Colonic mucosa (tissue), 4 donors: ENCODE data around the gene CRYGD. TPM values are rescaled to one million over a fixed set of nuclear protein-coding genes. Genes with fewer than 3 reads are reported as not detected.
"Not testable (repeated sequence)": the region's sequence is repeated elsewhere in the genome, so short reads cannot be mapped to it uniquely, and the experiment has no call there.

Experiments used
- DNase-seq: peaks from one replicate; pipeline ENCODE4 v3.0.0-alpha.2; 2020
- H3K27ac ChIP-seq: fragments of 200-600 bp; one replicate; pipeline ENCODE4 v1.8.0; 2021
- H3K27me3 ChIP-seq: fragments of 200-600 bp; one replicate; pipeline ENCODE4 v1.8.0; 2021
- H3K36me3 ChIP-seq: fragments of 200-600 bp; one replicate; pipeline ENCODE4 v1.8.0; 2021
- H3K4me1 ChIP-seq: fragments of 200-600 bp; one replicate; pipeline ENCODE4 v1.8.0; 2021; ENCODE audit warnings: mild to moderate bottlenecking
- H3K4me3 ChIP-seq: fragments of 200-600 bp; one replicate; pipeline ENCODE4 v1.8.0; 2021
- H3K9ac ChIP-seq, 2 donors: one replicate each; pipeline ENCODE4 v1.7.0; 2013; ENCODE audit warnings: control low read depth in 2 of 2, low read depth in 2 of 2, low read length in 2 of 2
- H3K9me3 ChIP-seq: fragments of 200-600 bp; one replicate; pipeline ENCODE4 v1.8.0; 2021
- CTCF ChIP-seq: fragments of 200-600 bp; IDR thresholded peaks from one replicate; pipeline ENCODE4 v1.8.0; 2022; ENCODE audit warnings: antibody characterized with exemption, mild to moderate bottlenecking
- intact Hi-C: fragments of 100-400 bp; cut with DNase I; formaldehyde crosslinking; loops from one replicate; pipeline ENCODE4 v1.14.1; 2022
- total RNA-seq, 2 donors: library from RNA; stranded (reverse); fragmentation: NEBNext Ultra II Directional in 1 of 2; extraction: Animal tissue kit (Norgen Biotek cat#: 25700) in 1 of 2; gene quantifications; one replicate each; pipeline ENCODE4 v1.2.1, GENCODE V29; 2021
- donor health status: healthy.
- donor health status: DM: no; HTN: no; CAD: no.
- donor health status: DM: no; HTN: no; CAD: no.

CRYGD gene
- total RNA-seq, 2 donors from 2014 or later: not detected

GRCh38 chr2:208147008-208147407 lies 22.7 kb upstream of the CRYGD start:
- no peaks in the 10 kb centered on the region for H3K27me3 ChIP-seq
- no peak for TF ChIP-seq CTCF
- no peak overlapping the region for H3K9ac ChIP-seq
- H3K27ac ChIP-seq: no peak overlapping the region
- DNase-seq: no peak
- no peaks in the 10 kb centered on the region for H3K9me3 ChIP-seq
- no peaks in the 10 kb centered on the region for H3K4me1 ChIP-seq
- intact Hi-C loops: no loop called here
- H3K36me3 ChIP-seq: no peaks in the 10 kb centered on the region
- H3K4me3 ChIP-seq: no peak overlapping the region

- Histone ChIP-seq H3K36me3 (no peaks in the 10 kb centered on the region), H3K9me3 (no peaks in the 10 kb centered on the region), H3K4me1 (no peaks in the 10 kb centered on the region), H3K4me3 (no peak within 1 kb of the TSS), H3K27me3 (no peaks in the 10 kb centered on the region), H3K27ac (no peak within 1 kb of the TSS), H3K9ac (no peak within 1 kb of the TSS)
- intact Hi-C loops: no loop called here
- TF ChIP-seq CTCF: no peak
- no peak for DNase-seq
These were observed 21.7 kb upstream of the CRYGD start, which contains the start of gene CRYGB for GRCh38 chr2:208146006-208146405. Gene CRYGB, minus strand, starts transcription at chr2:208146158. Its CDS starts 38 bp downstream, at chr2:208146120.

GRCh38 chr2:208142925-208143799 lies 18.8 kb upstream of the CRYGD start:
- Histone ChIP-seq H3K27me3 (no peaks in the 10 kb centered on the region), H3K4me3 (no peak overlapping the region), H3K9me3 (no peaks in the 10 kb centered on the region), H3K36me3 (no peaks in the 10 kb centered on the region), H3K27ac (no peak overlapping the region), H3K9ac (no peak overlapping the region), H3K4me1 (no peaks in the 10 kb centered on the region)
- no peak for DNase-seq
- intact Hi-C loops: no loop called here
- TF ChIP-seq CTCF: no peak

GRCh38 chr2:208142240-208142924 lies 18.1 kb upstream of the CRYGD start:
- no peak overlapping the region for H3K4me3 ChIP-seq
- no peak for TF ChIP-seq CTCF
- intact Hi-C loops: no loop called here
- H3K4me1 ChIP-seq: no peaks in the 10 kb centered on the region
- no peak for DNase-seq
- no peak overlapping the region for H3K27ac ChIP-seq
- no peaks in the 10 kb centered on the region for H3K9me3 ChIP-seq
- H3K27me3 ChIP-seq: no peaks in the 10 kb centered on the region
- no peak overlapping the region for H3K9ac ChIP-seq
- H3K36me3 ChIP-seq: no peaks in the 10 kb centered on the region

- intact Hi-C loops: no loop called here
- Histone ChIP-seq H3K36me3 (no peaks in the 10 kb centered on the region), H3K9ac (no peak overlapping the region), H3K27me3 (no peaks in the 10 kb centered on the region), H3K4me3 (no peak overlapping the region), H3K9me3 (no peaks in the 10 kb centered on the region), H3K27ac (no peak overlapping the region), H3K4me1 (no peaks in the 10 kb centered on the region)
- no peak for DNase-seq
- TF ChIP-seq CTCF: no peak
These were observed 15.1 kb upstream of the CRYGD start for GRCh38 chr2:208139447-208139846.

GRCh38 chr2:208138334-208138733 lies 14.0 kb upstream of the CRYGD start:
- intact Hi-C loops, DNase-seq: not testable (repeated sequence)

More at GRCh38 chr2:208138334-208138733, 14.0 kb upstream of the CRYGD start:
- not testable (repeated sequence) for H3K9ac ChIP-seq, H3K4me3 ChIP-seq, H3K4me1 ChIP-seq, H3K9me3 ChIP-seq, H3K27ac ChIP-seq, H3K36me3 ChIP-seq, H3K27me3 ChIP-seq
